GM12875 (cell line): ENCODE measurements around the gene SUCLG2.

ENCODE experiments used
- H3K4me3 ChIP-seq: one replicate; pipeline ENCODE4 v1.5.1; 2011; ENCODE audit warnings: low read depth, low read length, control low read depth
- TF ChIP-seq, protein P1 (sequence below): IDR thresholded peaks from 2 replicates; pipeline ENCODE4 v1.5.1; 2011; ENCODE audit warnings: low read depth, mild to moderate bottlenecking, control low read depth, inconsistent platforms, low read length, moderate library complexity, borderline replicate concordance; ENCODE audit not compliant: insufficient read depth

SUCLG2 gene

DNA sequence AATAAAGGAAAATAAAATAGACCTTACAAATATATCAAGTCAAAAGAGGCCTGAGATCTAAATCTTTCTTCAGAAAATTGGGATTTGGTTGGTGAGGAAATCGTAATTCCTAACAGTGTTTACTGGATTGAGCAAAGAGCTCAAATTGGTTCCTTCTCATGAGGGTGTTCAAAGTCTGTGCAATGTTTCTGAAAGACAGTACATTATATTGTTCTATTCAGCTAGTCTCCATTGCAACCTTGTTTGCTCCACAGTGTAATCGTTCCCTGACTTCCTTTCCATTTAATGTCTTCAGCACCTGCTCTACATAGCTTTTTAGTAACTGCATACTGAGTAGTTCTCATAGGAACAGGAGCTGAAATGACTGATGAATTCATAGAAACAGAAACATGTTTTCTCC lies 326.8 kb downstream of the SUCLG2 start:
- TF ChIP-seq, protein P1, sequence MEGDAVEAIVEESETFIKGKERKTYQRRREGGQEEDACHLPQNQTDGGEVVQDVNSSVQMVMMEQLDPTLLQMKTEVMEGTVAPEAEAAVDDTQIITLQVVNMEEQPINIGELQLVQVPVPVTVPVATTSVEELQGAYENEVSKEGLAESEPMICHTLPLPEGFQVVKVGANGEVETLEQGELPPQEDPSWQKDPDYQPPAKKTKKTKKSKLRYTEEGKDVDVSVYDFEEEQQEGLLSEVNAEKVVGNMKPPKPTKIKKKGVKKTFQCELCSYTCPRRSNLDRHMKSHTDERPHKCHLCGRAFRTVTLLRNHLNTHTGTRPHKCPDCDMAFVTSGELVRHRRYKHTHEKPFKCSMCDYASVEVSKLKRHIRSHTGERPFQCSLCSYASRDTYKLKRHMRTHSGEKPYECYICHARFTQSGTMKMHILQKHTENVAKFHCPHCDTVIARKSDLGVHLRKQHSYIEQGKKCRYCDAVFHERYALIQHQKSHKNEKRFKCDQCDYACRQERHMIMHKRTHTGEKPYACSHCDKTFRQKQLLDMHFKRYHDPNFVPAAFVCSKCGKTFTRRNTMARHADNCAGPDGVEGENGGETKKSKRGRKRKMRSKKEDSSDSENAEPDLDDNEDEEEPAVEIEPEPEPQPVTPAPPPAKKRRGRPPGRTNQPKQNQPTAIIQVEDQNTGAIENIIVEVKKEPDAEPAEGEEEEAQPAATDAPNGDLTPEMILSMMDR = no peak
- no peak overlapping the region for H3K4me3 ChIP-seq

DNA sequence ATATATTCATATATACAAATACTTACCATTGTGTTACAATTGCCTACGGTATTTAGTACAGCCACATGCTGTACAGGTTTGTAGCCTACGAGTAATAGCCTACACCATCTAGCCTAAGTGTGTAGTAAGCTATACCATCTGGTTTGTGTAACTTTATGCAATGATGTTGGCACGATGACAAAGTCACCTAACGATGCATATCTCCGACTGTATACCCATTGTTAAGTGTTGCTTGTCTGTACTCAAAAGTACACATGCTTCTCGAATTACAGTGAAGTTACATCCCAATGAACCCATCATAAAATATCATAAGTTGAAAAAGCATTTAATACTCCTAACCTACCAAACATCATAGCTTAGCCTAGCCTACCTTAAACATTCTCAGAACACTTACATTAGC lies 329.2 kb downstream of the SUCLG2 start:
- TF ChIP-seq, protein P1 = no peak
- H3K4me3 ChIP-seq = no peak overlapping the region
